ENCODE data around the gene KLHDC3. TPM values are rescaled to one million over a fixed set of nuclear protein-coding genes. Genes with fewer than 3 reads are reported as not detected.

KLHDC3 gene
- total and polyA plus RNA-seq, 2 donors (not counting 1 experiment from before 2014, with no cell fraction given) = 47.4 to 50.7 TPM

DNA sequence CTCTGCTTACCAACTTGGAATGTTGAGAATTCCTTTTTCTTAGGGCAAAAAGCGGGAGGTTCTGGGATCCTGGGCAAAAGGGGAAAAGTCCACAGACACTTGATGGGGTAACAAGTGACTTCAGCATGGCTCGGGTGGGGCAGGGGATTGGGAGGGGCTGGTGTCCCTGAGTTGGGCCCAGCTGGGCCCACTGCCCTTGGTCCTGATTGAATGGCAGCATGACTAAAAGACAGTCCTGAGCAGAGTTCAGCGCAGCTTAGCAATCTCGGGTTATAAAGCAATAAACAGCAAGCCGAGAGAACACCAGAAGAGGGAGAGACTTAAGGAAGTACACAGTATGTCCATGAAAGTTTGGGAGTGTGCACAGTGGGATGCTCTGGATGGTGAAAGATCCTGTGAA, 24.1 kb upstream of the KLHDC3 start:
- Histone ChIP-seq H3K27ac (ENCODE audit: low read length in 2 of 2) (no peak overlapping the region), H3K4me3 (ENCODE audit: control extremely low read depth in 1 of 5, extremely low read depth in 1 of 5, insufficient read depth in 1 of 5, low read depth in 2 of 5, low read length in 4 of 5) (no peak overlapping the region), H3K27me3 (replicated peaks in 1 of 4; ENCODE audit: control extremely low read depth in 1 of 4, control insufficient read depth in 3 of 4, insufficient read depth in 4 of 4, low read length in 3 of 4) (no peaks in the 10 kb centered on the region), H3K4me1 (ENCODE audit: control insufficient read depth in 2 of 2, insufficient read depth in 2 of 2, low read length in 2 of 2) (peaks cover 6 to 12% of the 10 kb centered on the region in 2 donors), H2AFZ (ENCODE audit: insufficient read depth, low read depth, low read length, poor library complexity, severe bottlenecking) (no peak overlapping the region), H3K9ac (ENCODE audit: low read length) (no peak overlapping the region), H4K20me1 (ENCODE audit: control insufficient read depth, insufficient read depth, low read length, poor library complexity, severe bottlenecking) (no peaks in the 10 kb centered on the region), H3K4me2 (replicated peaks; ENCODE audit: low read depth, low read length, poor library complexity, severe bottlenecking) (no peak overlapping the region), H3K79me2 (ENCODE audit: control insufficient read depth, insufficient read depth, low read length) (peaks cover 45% of the 10 kb centered on the region), H3K36me3 (replicated peaks in 1 of 2; ENCODE audit: control extremely low read depth in 1 of 2, control insufficient read depth in 1 of 2, extremely low read depth in 1 of 2, insufficient read depth in 2 of 2, low read length in 1 of 2) (peaks cover 0 to 31% of the 10 kb centered on the region in 2 experiments), H3K9me3 (ENCODE audit: control extremely low read depth in 1 of 3, control insufficient read depth in 2 of 3, insufficient read depth in 1 of 3, low read length in 2 of 3) (no peaks in the 10 kb centered on the region)
- ATAC-seq (ENCODE audit: low read depth) (no peak), DNase-seq (no peak)
- no peak for TF ChIP-seq EZH2 (IDR thresholded peaks at IDR 0.05; ENCODE audit: borderline replicate concordance, insufficient read depth, low read depth, low read length, poor library complexity, severe bottlenecking)
- TF ChIP-seq, protein P1, sequence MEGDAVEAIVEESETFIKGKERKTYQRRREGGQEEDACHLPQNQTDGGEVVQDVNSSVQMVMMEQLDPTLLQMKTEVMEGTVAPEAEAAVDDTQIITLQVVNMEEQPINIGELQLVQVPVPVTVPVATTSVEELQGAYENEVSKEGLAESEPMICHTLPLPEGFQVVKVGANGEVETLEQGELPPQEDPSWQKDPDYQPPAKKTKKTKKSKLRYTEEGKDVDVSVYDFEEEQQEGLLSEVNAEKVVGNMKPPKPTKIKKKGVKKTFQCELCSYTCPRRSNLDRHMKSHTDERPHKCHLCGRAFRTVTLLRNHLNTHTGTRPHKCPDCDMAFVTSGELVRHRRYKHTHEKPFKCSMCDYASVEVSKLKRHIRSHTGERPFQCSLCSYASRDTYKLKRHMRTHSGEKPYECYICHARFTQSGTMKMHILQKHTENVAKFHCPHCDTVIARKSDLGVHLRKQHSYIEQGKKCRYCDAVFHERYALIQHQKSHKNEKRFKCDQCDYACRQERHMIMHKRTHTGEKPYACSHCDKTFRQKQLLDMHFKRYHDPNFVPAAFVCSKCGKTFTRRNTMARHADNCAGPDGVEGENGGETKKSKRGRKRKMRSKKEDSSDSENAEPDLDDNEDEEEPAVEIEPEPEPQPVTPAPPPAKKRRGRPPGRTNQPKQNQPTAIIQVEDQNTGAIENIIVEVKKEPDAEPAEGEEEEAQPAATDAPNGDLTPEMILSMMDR (IDR thresholded peaks at IDR 0.05) = no peak
- peaks cover 27% of the 10 kb centered on the region for H3K4me1 Mint-ChIP-seq
- intact Hi-C loops (cut with micrococcal nuclease) = no loop called here
- no peaks in the 10 kb centered on the region for H3K27me3 Mint-ChIP-seq
- no peaks in the 10 kb centered on the region for H3K9me3 Mint-ChIP-seq (ENCODE audit: insufficient read depth)
- 95% methylated on average over 4 of the region's 5 CpGs for WGBS (ENCODE audit: insufficient coverage)
- H3K27ac Mint-ChIP-seq = no peak overlapping the region
- POLR2A ChIA-PET = interaction anchor here (0.7 kb wide), 1 partner anchor 71 kb away, joined by 3 read pairs; no protein-coding TSS in a partner anchor
- H3K4me3 Mint-ChIP-seq = no peak overlapping the region
- CTCF ChIA-PET = interaction anchor here (1.1 kb wide), 1 partner anchor 60 kb away, joined by 3 read pairs; no protein-coding TSS in a partner anchor

DNA sequence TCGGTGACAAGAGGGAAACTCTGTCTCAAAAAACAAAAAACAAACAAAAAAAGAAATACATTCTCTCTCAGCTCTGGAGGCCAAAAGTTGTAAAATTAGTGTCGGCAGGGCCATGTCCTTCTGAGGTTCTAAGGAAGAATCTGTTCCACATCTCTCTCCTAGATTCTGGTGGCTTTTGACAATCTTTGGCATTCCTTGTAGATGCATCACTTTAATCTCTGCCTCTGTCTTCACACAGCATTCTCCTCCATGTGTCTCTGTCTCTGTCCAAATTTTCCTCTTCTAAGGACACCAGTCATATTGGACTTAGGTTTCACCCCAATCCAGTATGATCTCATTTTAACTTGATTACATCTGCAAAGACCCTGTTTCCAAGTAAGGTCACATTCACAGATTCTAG, 20.6 kb upstream of the KLHDC3 start:
- no peak overlapping the region for H3K27ac Mint-ChIP-seq
- Histone ChIP-seq H3K27ac (ENCODE audit: low read length in 2 of 2) (no peak overlapping the region), H3K4me1 (ENCODE audit: control insufficient read depth in 2 of 2, insufficient read depth in 2 of 2, low read length in 2 of 2) (no peaks in the 10 kb centered on the region), H3K79me2 (ENCODE audit: control insufficient read depth, insufficient read depth, low read length) (peaks cover 21% of the 10 kb centered on the region), H3K9ac (ENCODE audit: low read length) (no peak overlapping the region), H3K36me3 (replicated peaks in 1 of 2; ENCODE audit: control extremely low read depth in 1 of 2, control insufficient read depth in 1 of 2, extremely low read depth in 1 of 2, insufficient read depth in 2 of 2, low read length in 1 of 2) (peaks cover 0 to 26% of the 10 kb centered on the region in 2 experiments), H4K20me1 (ENCODE audit: control insufficient read depth, insufficient read depth, low read length, poor library complexity, severe bottlenecking) (no peaks in the 10 kb centered on the region), H3K9me3 (ENCODE audit: control extremely low read depth in 1 of 3, control insufficient read depth in 2 of 3, insufficient read depth in 1 of 3, low read length in 2 of 3) (no peaks in the 10 kb centered on the region), H3K4me3 (ENCODE audit: control extremely low read depth in 1 of 5, extremely low read depth in 1 of 5, insufficient read depth in 1 of 5, low read depth in 2 of 5, low read length in 4 of 5) (no peak overlapping the region), H3K4me2 (replicated peaks; ENCODE audit: low read depth, low read length, poor library complexity, severe bottlenecking) (no peak overlapping the region), H2AFZ (ENCODE audit: insufficient read depth, low read depth, low read length, poor library complexity, severe bottlenecking) (no peak overlapping the region), H3K27me3 (replicated peaks in 1 of 4; ENCODE audit: control extremely low read depth in 1 of 4, control insufficient read depth in 3 of 4, insufficient read depth in 4 of 4, low read length in 3 of 4) (no peaks in the 10 kb centered on the region)
- intact Hi-C loops (cut with micrococcal nuclease) = no loop called here
- ATAC-seq (ENCODE audit: low read depth) = no peak
- H3K27me3 Mint-ChIP-seq = no peaks in the 10 kb centered on the region
- TF ChIP-seq, protein P1 (IDR thresholded peaks at IDR 0.05) = no peak
- no peak for TF ChIP-seq EZH2 (IDR thresholded peaks at IDR 0.05; ENCODE audit: borderline replicate concordance, insufficient read depth, low read depth, low read length, poor library complexity, severe bottlenecking)
- ChIA-PET POLR2A (no interaction called here), CTCF (no interaction called here)
- no peak overlapping the region for H3K4me3 Mint-ChIP-seq
- no peaks in the 10 kb centered on the region for H3K4me1 Mint-ChIP-seq
- no peak for DNase-seq
- no peaks in the 10 kb centered on the region for H3K9me3 Mint-ChIP-seq (ENCODE audit: insufficient read depth)
- 100% methylated on average over 1 of the region's 2 CpGs for WGBS (ENCODE audit: insufficient coverage)
